Sigmoid colon (tissue), 7 donors: ENCODE results near the gene RHOBTB1. TPM values are rescaled to one million over a fixed set of nuclear protein-coding genes. Genes with fewer than 3 reads are reported as not detected.

Experiments used
- DNase-seq: peaks from one replicate; pipeline ENCODE4 v3.0.0-alpha.2; 2019
- H3K27ac ChIP-seq, 4 donors: fragments of 200-600 bp; sonication (generic); one replicate each; pipeline ENCODE4 v1.5.1; 2016 to 2019; ENCODE audit warnings: mild to moderate bottlenecking in 1 of 4
- H3K27me3 ChIP-seq, 3 donors: fragments of 200-600 bp; sonication (generic); one replicate each; pipeline ENCODE4 v1.5.1; 2019; ENCODE audit warnings: mild to moderate bottlenecking in 1 of 3
- H3K36me3 ChIP-seq, 4 donors: fragments of 200-600 bp; sonication (generic); one replicate each; pipeline ENCODE4 v1.5.1; 2016 to 2019
- H3K4me1 ChIP-seq, 4 donors: fragments of 200-600 bp; sonication (generic); one replicate each; pipeline ENCODE4 v1.5.1; 2017 to 2019
- H3K4me3 ChIP-seq, 4 donors: fragments of 200-600 bp; sonication (generic); one replicate each; pipeline ENCODE4 v1.5.1; 2017 to 2019; ENCODE audit warnings: mild to moderate bottlenecking in 2 of 4, moderate library complexity in 1 of 4
- H3K9me3 ChIP-seq, 4 donors: fragments of 200-600 bp in 3 of 4; sonication (generic) in 3 of 4; one replicate each; pipeline versions ENCODE4 v1.5.1 to v1.6.1; 2013 to 2019
- CTCF ChIP-seq, 4 experiments: fragments of 450-650 bp in 3 of 4; fragments of 200-600 bp in 1 of 4; IDR thresholded peaks; one replicate each; pipeline ENCODE4 v1.5.1; 2016 to 2019; ENCODE audit warnings: antibody characterized with exemption in 4 of 4, mild to moderate bottlenecking in 3 of 4, moderate library complexity in 2 of 4
- EP300 ChIP-seq, 4 donors: sonication (generic); formaldehyde crosslinking; IDR thresholded peaks; one replicate each; pipeline ENCODE4 v1.6.1; 2017; ENCODE audit warnings: antibody characterized with exemption in 4 of 4
- POLR2A ChIP-seq, 2 donors: fragments of 450-650 bp; IDR thresholded peaks; one replicate each; pipeline ENCODE4 v1.6.1; 2016; ENCODE audit warnings: antibody characterized with exemption in 2 of 2, mild to moderate bottlenecking in 2 of 2, moderate library complexity in 2 of 2
- POLR2AphosphoS5 ChIP-seq, 4 donors: sonication (generic); formaldehyde crosslinking; IDR thresholded peaks; one replicate each; pipeline ENCODE4 v1.6.1; 2017; ENCODE audit warnings: antibody characterized with exemption in 4 of 4
- WGBS, 2 donors: extraction: QIAGEN DNeasy Blood & Tissue Kit; methylation state at CpG; one replicate each; pipeline ENCODE4 v1.1.7; 2013; 5-methylcytosine and 5-hydroxymethylcytosine counted together
- intact Hi-C: fragments of 100-400 bp; cut with DNase I; formaldehyde crosslinking; loops from one replicate; pipeline ENCODE4 v1.15.1; 2023
- polyA plus RNA-seq, 3 donors: library from polyadenylated mRNA; stranded (reverse); fragments of 200-250 nt; gene quantifications; one replicate each; pipeline ENCODE4 v1.2.3, GENCODE V29; 2013
- total RNA-seq, 4 donors: library from RNA; depleted of rRNA; stranded (reverse); fragments of >200 nt; gene quantifications; one replicate each; pipeline ENCODE4 v1.1.0, GENCODE V29; 2016
- donor health status: healthy with polysubstance abuse.
- donor health status: Bipolar disorder and iron deficiency.
- donor health status: healthy.

The RHOBTB1 gene
- total and polyA plus RNA-seq, 7 donors = 3.3 to 25.5 (median 8.6) TPM

GRCh38 chr10:60914690-60915141, 29.3 kb downstream of the RHOBTB1 start:
- intact Hi-C loops = no loop called here
- no peak for TF ChIP-seq CTCF (IDR thresholded peaks at IDR 0.05)
- peak in 1 of 4 donors; percentile 25 for TF ChIP-seq POLR2AphosphoS5 (IDR thresholded peaks at IDR 0.05)
- TF ChIP-seq EP300 (IDR thresholded peaks at IDR 0.05) = no peak
- no peak overlapping the region for H3K4me3 ChIP-seq
- H3K27ac ChIP-seq = peak overlapping the region in 3 of 4 donors; percentile 57 to 72 (median 70)
- H3K4me1 ChIP-seq = peaks cover 0 to 49% (median 25%) of the 10 kb centered on the region in 4 donors
- no peaks in the 10 kb centered on the region for H3K9me3 ChIP-seq
- 81 to 91% methylated on average over 1 of the region's 1 CpG for WGBS, 2 donors
- H3K36me3 ChIP-seq = no peaks in the 10 kb centered on the region
- peak; percentile 91 for DNase-seq
- H3K27me3 ChIP-seq = no peaks in the 10 kb centered on the region

- Histone ChIP-seq H3K4me1 (peaks cover 0 to 55% (median 31%) of the 10 kb centered on the region in 4 donors), H3K27ac (peak overlapping the region in 3 of 4 donors; percentile 11 to 72 (median 70))
- intact Hi-C loops = no loop called here
These were observed 30.3 kb downstream of the RHOBTB1 start for GRCh38 chr10:60913657-60914056.

GRCh38 chr10:60913071-60913470, 30.9 kb downstream of the RHOBTB1 start:
- peaks cover 0 to 61% (median 36%) of the 10 kb centered on the region in 4 donors for H3K4me1 ChIP-seq
- no peak for TF ChIP-seq EP300 (IDR thresholded peaks at IDR 0.05)
- TF ChIP-seq POLR2AphosphoS5 (IDR thresholded peaks at IDR 0.05) = no peak
- no peak for TF ChIP-seq POLR2A (IDR thresholded peaks at IDR 0.05)
- TF ChIP-seq CTCF (IDR thresholded peaks at IDR 0.05) = no peak
- no peaks in the 10 kb centered on the region for H3K36me3 ChIP-seq
- peak overlapping the region in 3 of 4 donors; percentile 11 to 72 (median 70) for H3K27ac ChIP-seq
- intact Hi-C loops = no loop called here
- H3K9me3 ChIP-seq = no peaks in the 10 kb centered on the region
- WGBS, 2 donors = 85 to 89% methylated on average over 4 of the region's 4 CpGs
- H3K27me3 ChIP-seq = no peaks in the 10 kb centered on the region
- H3K4me3 ChIP-seq = no peak overlapping the region
- DNase-seq = no peak

More at GRCh38 chr10:60913657-60914056, 30.3 kb downstream of the RHOBTB1 start:
- DNase-seq = no peak
- no peak overlapping the region for H3K4me3 ChIP-seq
- H3K27me3 ChIP-seq = no peaks in the 10 kb centered on the region
- 92 to 97% methylated on average over 3 of the region's 3 CpGs for WGBS, 2 donors
- TF ChIP-seq CTCF (IDR thresholded peaks at IDR 0.05) (no peak), POLR2AphosphoS5 (IDR thresholded peaks at IDR 0.05) (no peak), POLR2A (IDR thresholded peaks at IDR 0.05) (no peak), EP300 (IDR thresholded peaks at IDR 0.05) (no peak)
- H3K36me3 ChIP-seq = no peaks in the 10 kb centered on the region
- no peaks in the 10 kb centered on the region for H3K9me3 ChIP-seq

GRCh38 chr10:60911715-60912114, 32.3 kb downstream of the RHOBTB1 start:
- Histone ChIP-seq H3K36me3 (no peaks in the 10 kb centered on the region), H3K27me3 (no peaks in the 10 kb centered on the region), H3K4me1 (peaks cover 0 to 75% (median 50%) of the 10 kb centered on the region in 4 donors), H3K27ac (peak overlapping the region in 2 of 4 donors; percentile 20 to 69), H3K4me3 (no peak overlapping the region), H3K9me3 (no peaks in the 10 kb centered on the region)
- intact Hi-C loops = no loop called here
- WGBS, 2 donors = 94 to 95% methylated on average over 5 of the region's 5 CpGs
- no peak for DNase-seq
- TF ChIP-seq POLR2A (IDR thresholded peaks at IDR 0.05) = no peak

GRCh38 chr10:60911216-60911615, 32.8 kb downstream of the RHOBTB1 start:
- no peak for DNase-seq
- 94 to 95% methylated on average over 16 of the region's 16 CpGs for WGBS, 2 donors

More at GRCh38 chr10:60911216-60911615, 32.8 kb downstream of the RHOBTB1 start:
- H3K27ac ChIP-seq = peak overlapping the region in 3 of 4 donors; percentile 20 to 69 (median 65)
- H3K4me3 ChIP-seq = no peak overlapping the region
- no peaks in the 10 kb centered on the region for H3K36me3 ChIP-seq
- H3K4me1 ChIP-seq = peaks cover 0 to 78% (median 55%) of the 10 kb centered on the region in 4 donors
- TF ChIP-seq POLR2A (IDR thresholded peaks at IDR 0.05) (no peak), EP300 (IDR thresholded peaks at IDR 0.05) (no peak), CTCF (IDR thresholded peaks at IDR 0.05) (no peak), POLR2AphosphoS5 (IDR thresholded peaks at IDR 0.05) (no peak)
- intact Hi-C loops = no loop called here
- no peaks in the 10 kb centered on the region for H3K27me3 ChIP-seq
- no peaks in the 10 kb centered on the region for H3K9me3 ChIP-seq
